Endothelial cell (in vitro differentiated cells): ENCODE data around the gene SPIRE2. TPM values are rescaled to one million over a fixed set of nuclear protein-coding genes. Genes with fewer than 3 reads are reported as not detected.

Experiments used
- DNase-seq: peaks from one replicate; pipeline ENCODE4 v3.0.0; 2021; ENCODE audit warnings: low spot score
- H3K27ac Mint-ChIP-seq: one replicate; pipeline ENCODE4 v1.8.0; 2021; ENCODE audit warnings: mixed read lengths, inconsistent platforms; ENCODE audit not compliant: unreplicated experiment
- H3K27me3 Mint-ChIP-seq: one replicate; pipeline ENCODE4 v1.8.0; 2021; ENCODE audit warnings: mild to moderate bottlenecking, moderate library complexity, mixed read lengths, inconsistent platforms; ENCODE audit not compliant: unreplicated experiment
- H3K36me3 Mint-ChIP-seq: one replicate; pipeline ENCODE4 v1.8.0; 2021; ENCODE audit warnings: mild to moderate bottlenecking, low read depth, mixed read lengths, inconsistent platforms; ENCODE audit not compliant: unreplicated experiment
- H3K4me1 Mint-ChIP-seq: one replicate; pipeline ENCODE4 v1.8.0; 2021; ENCODE audit warnings: mild to moderate bottlenecking, mixed read lengths, inconsistent platforms; ENCODE audit not compliant: unreplicated experiment
- H3K4me3 Mint-ChIP-seq: one replicate; pipeline ENCODE4 v1.8.0; 2021; ENCODE audit warnings: mild to moderate bottlenecking, mixed read lengths, inconsistent platforms; ENCODE audit not compliant: unreplicated experiment
- H3K9me3 Mint-ChIP-seq: one replicate; pipeline ENCODE4 v1.8.0; 2021; ENCODE audit warnings: mixed read lengths, inconsistent platforms; ENCODE audit not compliant: unreplicated experiment
- total RNA-seq: library from RNA; stranded (reverse); fragmentation: NEBNext Ultra II Directional; extraction: Animal tissue kit (Norgen Biotek cat#: 25700); gene quantifications from one replicate; pipeline ENCODE4 v1.2.1, GENCODE V29; 2021; ENCODE audit not compliant: unreplicated experiment
- TF ChIP-seq, protein P1 (sequence below): fragments of 200-600 bp; sonication (generic); IDR thresholded peaks from one replicate; pipeline ENCODE4 v1.5.0; 2021; ENCODE audit warnings: antibody characterized with exemption; ENCODE audit not compliant: unreplicated experiment

The SPIRE2 gene
- total RNA-seq, 1 donor from 2014 or later: 7.9 TPM

- peaks cover 26% of the 10 kb centered on the region for H3K36me3 Mint-ChIP-seq
- H3K27ac Mint-ChIP-seq: no peak overlapping the region
- DNase-seq: no peak
- H3K27me3 Mint-ChIP-seq: peaks cover 6% of the 10 kb centered on the region
- no peak overlapping the region for H3K4me3 Mint-ChIP-seq
- H3K4me1 Mint-ChIP-seq: no peaks in the 10 kb centered on the region
- H3K9me3 Mint-ChIP-seq: no peaks in the 10 kb centered on the region
- TF ChIP-seq, protein P1, sequence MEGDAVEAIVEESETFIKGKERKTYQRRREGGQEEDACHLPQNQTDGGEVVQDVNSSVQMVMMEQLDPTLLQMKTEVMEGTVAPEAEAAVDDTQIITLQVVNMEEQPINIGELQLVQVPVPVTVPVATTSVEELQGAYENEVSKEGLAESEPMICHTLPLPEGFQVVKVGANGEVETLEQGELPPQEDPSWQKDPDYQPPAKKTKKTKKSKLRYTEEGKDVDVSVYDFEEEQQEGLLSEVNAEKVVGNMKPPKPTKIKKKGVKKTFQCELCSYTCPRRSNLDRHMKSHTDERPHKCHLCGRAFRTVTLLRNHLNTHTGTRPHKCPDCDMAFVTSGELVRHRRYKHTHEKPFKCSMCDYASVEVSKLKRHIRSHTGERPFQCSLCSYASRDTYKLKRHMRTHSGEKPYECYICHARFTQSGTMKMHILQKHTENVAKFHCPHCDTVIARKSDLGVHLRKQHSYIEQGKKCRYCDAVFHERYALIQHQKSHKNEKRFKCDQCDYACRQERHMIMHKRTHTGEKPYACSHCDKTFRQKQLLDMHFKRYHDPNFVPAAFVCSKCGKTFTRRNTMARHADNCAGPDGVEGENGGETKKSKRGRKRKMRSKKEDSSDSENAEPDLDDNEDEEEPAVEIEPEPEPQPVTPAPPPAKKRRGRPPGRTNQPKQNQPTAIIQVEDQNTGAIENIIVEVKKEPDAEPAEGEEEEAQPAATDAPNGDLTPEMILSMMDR: no peak
Observed at GRCh38 chr16:89908236-89908635, 80.0 kb downstream of the SPIRE2 start.

GRCh38 chr16:89909777-89910716, 81.8 kb downstream of the SPIRE2 start:
- H3K27ac Mint-ChIP-seq: no peak overlapping the region
- TF ChIP-seq, protein P1: peak; percentile 86
- H3K27me3 Mint-ChIP-seq: peaks cover 12% of the 10 kb centered on the region
- peak; percentile 83 for DNase-seq
- H3K4me1 Mint-ChIP-seq: no peaks in the 10 kb centered on the region
- H3K4me3 Mint-ChIP-seq: no peak overlapping the region
- H3K9me3 Mint-ChIP-seq: no peaks in the 10 kb centered on the region
- H3K36me3 Mint-ChIP-seq: peaks cover 33% of the 10 kb centered on the region

DNA sequence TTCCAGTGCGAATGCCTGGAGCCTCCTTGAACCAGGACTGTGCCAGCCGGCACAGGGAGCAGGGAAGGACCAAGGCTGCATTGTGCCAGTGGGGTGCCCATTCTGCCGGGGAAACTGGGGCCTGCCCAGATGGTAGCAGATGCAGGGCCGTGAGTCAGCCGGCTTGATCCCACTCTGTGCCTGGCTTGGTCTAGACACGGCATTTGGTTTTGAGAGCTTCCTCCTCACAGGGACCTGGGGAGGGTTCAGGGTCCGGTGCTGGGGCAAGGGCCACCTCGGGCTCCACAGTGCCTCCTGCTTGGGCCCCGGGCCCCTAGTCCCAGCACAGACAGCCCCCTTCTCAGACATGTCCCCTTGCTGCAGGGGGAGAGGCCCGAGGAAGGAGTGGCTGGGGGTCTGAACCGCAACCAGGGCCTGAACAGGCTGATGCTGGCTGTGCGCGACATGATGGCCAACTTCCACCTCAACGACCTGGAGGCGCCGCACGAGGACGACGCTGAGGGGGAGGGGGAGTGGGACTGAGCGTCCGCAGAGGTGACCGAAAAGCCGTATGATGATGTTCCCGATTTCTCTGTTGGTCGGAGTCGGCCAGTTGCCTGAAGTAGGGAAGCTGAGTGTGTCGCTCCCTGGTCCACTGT, 82.6 kb downstream of the SPIRE2 start:
- Mint-ChIP-seq H3K4me1 (no peaks in the 10 kb centered on the region), H3K4me3 (no peak overlapping the region), H3K36me3 (peaks cover 25% of the 10 kb centered on the region), H3K27me3 (peaks cover 13% of the 10 kb centered on the region), H3K27ac (no peak overlapping the region), H3K9me3 (no peaks in the 10 kb centered on the region)
- TF ChIP-seq, protein P1: no peak
- no peak for DNase-seq

DNA sequence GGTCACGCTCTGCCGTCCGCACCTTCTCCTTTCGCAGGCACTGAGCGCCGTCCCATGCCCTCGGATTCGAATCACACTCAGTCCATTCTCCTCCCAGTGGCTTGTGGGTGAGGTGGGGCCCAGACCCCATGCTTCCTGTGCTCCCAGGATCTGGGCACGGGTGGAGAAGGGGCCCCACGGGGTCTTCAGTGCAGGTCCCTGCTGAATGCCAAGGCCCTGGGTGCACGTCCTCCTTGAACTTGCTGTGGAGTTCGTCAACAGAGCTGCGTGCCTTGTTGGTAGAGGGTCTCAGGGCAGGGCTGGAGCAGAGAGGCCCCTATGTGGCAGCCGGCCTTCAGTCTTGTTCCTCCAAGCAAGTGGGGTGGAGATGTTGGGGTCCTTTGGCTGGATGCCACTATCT, 83.1 kb downstream of the SPIRE2 start:
- Mint-ChIP-seq H3K36me3 (peaks cover 20% of the 10 kb centered on the region), H3K4me3 (no peak overlapping the region), H3K27ac (no peak overlapping the region), H3K9me3 (no peaks in the 10 kb centered on the region), H3K4me1 (no peaks in the 10 kb centered on the region), H3K27me3 (peaks cover 13% of the 10 kb centered on the region)
- no peak for DNase-seq
- TF ChIP-seq, protein P1: no peak

GRCh38 chr16:89912143-89912542, 83.9 kb downstream of the SPIRE2 start:
- H3K27ac Mint-ChIP-seq: no peak overlapping the region
- H3K36me3 Mint-ChIP-seq: peaks cover 12% of the 10 kb centered on the region
- no peaks in the 10 kb centered on the region for H3K9me3 Mint-ChIP-seq
- TF ChIP-seq, protein P1: no peak
- no peaks in the 10 kb centered on the region for H3K4me1 Mint-ChIP-seq
- H3K27me3 Mint-ChIP-seq: peaks cover 13% of the 10 kb centered on the region
- DNase-seq: no peak
- no peak overlapping the region for H3K4me3 Mint-ChIP-seq
